ENCODE results near the gene PCED1B. TPM values are rescaled to one million over a fixed set of nuclear protein-coding genes. Genes with fewer than 3 reads are reported as not detected.

Gene PCED1B
- total RNA-seq, 1 experiment from 2014 or later: 0.86 TPM

DNA sequence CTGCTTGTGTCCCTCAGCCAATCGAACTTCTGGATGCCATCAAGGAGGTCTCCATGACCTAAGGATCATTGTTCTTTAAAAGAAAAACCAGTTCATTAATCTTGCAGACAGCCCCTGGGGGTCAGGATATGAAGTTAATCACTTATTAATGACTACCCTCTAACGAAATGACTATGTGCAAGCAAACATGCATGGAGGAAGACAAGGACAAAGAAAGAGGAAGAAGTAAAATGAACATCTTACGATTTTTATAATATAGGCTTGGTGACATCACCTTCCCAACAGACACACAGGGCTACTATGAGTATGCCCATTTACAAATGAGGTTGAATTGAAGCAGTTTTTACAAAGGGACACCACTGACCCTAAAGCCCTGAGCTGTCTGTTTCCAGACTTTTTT is 111.5 kb downstream of the PCED1B start:
- Histone ChIP-seq H2AFZ (ENCODE audit: low read depth, low read length, poor library complexity, severe bottlenecking) (no peak overlapping the region), H3K36me3 (ENCODE audit: control insufficient read depth in 1 of 2, insufficient read depth in 2 of 2, low read length in 2 of 2) (no peaks in the 10 kb centered on the region), H3K27me3 (ENCODE audit: insufficient read depth, low read length) (no peaks in the 10 kb centered on the region), H3K79me2 (ENCODE audit: insufficient read depth, low read length) (no peaks in the 10 kb centered on the region), H3K4me3 (replicated peaks in 1 of 2; ENCODE audit: low read depth in 1 of 2, low read length in 2 of 2) (no peak overlapping the region), H3K9ac (ENCODE audit: low read length) (no peak overlapping the region), H3K9me3 (ENCODE audit: control insufficient read depth in 1 of 2, insufficient read depth in 1 of 2, low read depth in 1 of 2, low read length in 2 of 2) (no peaks in the 10 kb centered on the region), H4K20me1 (ENCODE audit: insufficient read depth) (no peaks in the 10 kb centered on the region), H3K4me1 (ENCODE audit: control insufficient read depth in 1 of 2, insufficient read depth in 2 of 2, low read length in 2 of 2) (0 out of 4 replicates have a peak, but pooled peaks cover 0 to 3% of the 10 kb centered on the region in 2 experiments), H3K9me2 (ENCODE audit: insufficient read depth) (no peaks in the 10 kb centered on the region), H3K27ac (ENCODE audit: low read depth, low read length) (no peak overlapping the region), H3K4me2 (ENCODE audit: low read length) (no peak overlapping the region)
- TF ChIP-seq YY1 (IDR thresholded peaks at IDR 0.05; ENCODE audit: extremely low read depth, insufficient replicate concordance, low read depth, low read length) (no peak), EZH2 (IDR thresholded peaks at IDR 0.05) (no peak), POLR2A (IDR thresholded peaks at IDR 0.05; ENCODE audit: borderline replicate concordance, extremely low read depth, insufficient read depth, insufficient read length) (no peak), SP1 (IDR thresholded peaks at IDR 0.05; ENCODE audit: low read depth) (no peak), SRF (IDR thresholded peaks at IDR 0.05; ENCODE audit: low read depth) (no peak), FOSL1 (IDR thresholded peaks at IDR 0.05; ENCODE audit: low read depth) (no peak), EGR1 (IDR thresholded peaks at IDR 0.05; ENCODE audit: low read depth) (no peak), JUND (IDR thresholded peaks at IDR 0.05) (no peak), ZNF274 (IDR thresholded peaks at IDR 0.05; ENCODE audit: low read depth, low read length) (no peak)
- TF ChIP-seq, protein P1, sequence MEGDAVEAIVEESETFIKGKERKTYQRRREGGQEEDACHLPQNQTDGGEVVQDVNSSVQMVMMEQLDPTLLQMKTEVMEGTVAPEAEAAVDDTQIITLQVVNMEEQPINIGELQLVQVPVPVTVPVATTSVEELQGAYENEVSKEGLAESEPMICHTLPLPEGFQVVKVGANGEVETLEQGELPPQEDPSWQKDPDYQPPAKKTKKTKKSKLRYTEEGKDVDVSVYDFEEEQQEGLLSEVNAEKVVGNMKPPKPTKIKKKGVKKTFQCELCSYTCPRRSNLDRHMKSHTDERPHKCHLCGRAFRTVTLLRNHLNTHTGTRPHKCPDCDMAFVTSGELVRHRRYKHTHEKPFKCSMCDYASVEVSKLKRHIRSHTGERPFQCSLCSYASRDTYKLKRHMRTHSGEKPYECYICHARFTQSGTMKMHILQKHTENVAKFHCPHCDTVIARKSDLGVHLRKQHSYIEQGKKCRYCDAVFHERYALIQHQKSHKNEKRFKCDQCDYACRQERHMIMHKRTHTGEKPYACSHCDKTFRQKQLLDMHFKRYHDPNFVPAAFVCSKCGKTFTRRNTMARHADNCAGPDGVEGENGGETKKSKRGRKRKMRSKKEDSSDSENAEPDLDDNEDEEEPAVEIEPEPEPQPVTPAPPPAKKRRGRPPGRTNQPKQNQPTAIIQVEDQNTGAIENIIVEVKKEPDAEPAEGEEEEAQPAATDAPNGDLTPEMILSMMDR (IDR thresholded peaks at IDR 0.05 in 2 of 3, conservative IDR thresholded peaks at IDR 0.05 in 1 of 3; ENCODE audit: borderline replicate concordance in 1 of 3, insufficient read depth in 1 of 3, low read depth in 2 of 3, low read length in 2 of 3): no peak
- TF ChIP-seq, protein P2, sequence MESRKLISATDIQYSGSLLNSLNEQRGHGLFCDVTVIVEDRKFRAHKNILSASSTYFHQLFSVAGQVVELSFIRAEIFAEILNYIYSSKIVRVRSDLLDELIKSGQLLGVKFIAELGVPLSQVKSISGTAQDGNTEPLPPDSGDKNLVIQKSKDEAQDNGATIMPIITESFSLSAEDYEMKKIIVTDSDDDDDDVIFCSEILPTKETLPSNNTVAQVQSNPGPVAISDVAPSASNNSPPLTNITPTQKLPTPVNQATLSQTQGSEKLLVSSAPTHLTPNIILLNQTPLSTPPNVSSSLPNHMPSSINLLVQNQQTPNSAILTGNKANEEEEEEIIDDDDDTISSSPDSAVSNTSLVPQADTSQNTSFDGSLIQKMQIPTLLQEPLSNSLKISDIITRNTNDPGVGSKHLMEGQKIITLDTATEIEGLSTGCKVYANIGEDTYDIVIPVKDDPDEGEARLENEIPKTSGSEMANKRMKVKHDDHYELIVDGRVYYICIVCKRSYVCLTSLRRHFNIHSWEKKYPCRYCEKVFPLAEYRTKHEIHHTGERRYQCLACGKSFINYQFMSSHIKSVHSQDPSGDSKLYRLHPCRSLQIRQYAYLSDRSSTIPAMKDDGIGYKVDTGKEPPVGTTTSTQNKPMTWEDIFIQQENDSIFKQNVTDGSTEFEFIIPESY (IDR thresholded peaks at IDR 0.05; ENCODE audit: extremely low read depth, insufficient replicate concordance, low read length): no peak
- TF ChIP-seq, protein P3, sequence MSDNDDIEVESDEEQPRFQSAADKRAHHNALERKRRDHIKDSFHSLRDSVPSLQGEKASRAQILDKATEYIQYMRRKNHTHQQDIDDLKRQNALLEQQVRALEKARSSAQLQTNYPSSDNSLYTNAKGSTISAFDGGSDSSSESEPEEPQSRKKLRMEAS (IDR thresholded peaks at IDR 0.05): no peak
- POLR2A ChIA-PET: no interaction called here
- no TSS peak for BruUV-seq (replicated peaks)
- DNase-seq (ENCODE audit: low read depth, low spot score): no peak
- RAD21 ChIA-PET (ENCODE audit: low non-redundant PET in 1 of 2, low total read pairs in 2 of 2, uncharacterized antibody in 2 of 2, unreplicated experiment in 2 of 2): no interaction called here
- ATAC-seq: no peak
- intact Hi-C loops (cut with micrococcal nuclease): no loop called here
- CTCF ChIA-PET: no interaction called here

Data from HCT116 (cell line).